Liver (tissue), 9 donors: ENCODE data around the gene FAT2. TPM values are rescaled to one million over a fixed set of nuclear protein-coding genes. Genes with fewer than 3 reads are reported as not detected.

ENCODE experiments used
- DNase-seq: peaks from one replicate; pipeline ENCODE4 v3.0.0-alpha.2; 2017; ENCODE audit warnings: low spot score
- H3K27ac ChIP-seq, 2 donors: one replicate each; pipeline ENCODE4 v1.7.0; 2013; ENCODE audit warnings: inconsistent platforms in 2 of 2, low read length in 2 of 2, control low read depth in 1 of 2, low read depth in 1 of 2, mild to moderate bottlenecking in 1 of 2
- H3K27me3 ChIP-seq, 4 donors: one replicate each; pipeline versions ENCODE4 v1.6.1 to v1.7.0; 2013; ENCODE audit warnings: low read length in 3 of 4, inconsistent platforms in 1 of 4, mild to moderate bottlenecking in 1 of 4, moderate library complexity in 1 of 4; ENCODE audit not compliant: control insufficient read depth in 4 of 4, insufficient read depth in 4 of 4
- H3K36me3 ChIP-seq, 4 donors: one replicate each; pipeline versions ENCODE4 v1.6.1 to v1.7.0; 2013; ENCODE audit warnings: low read length in 3 of 4, mild to moderate bottlenecking in 3 of 4, low read depth in 1 of 4, moderate library complexity in 1 of 4; ENCODE audit not compliant: control insufficient read depth in 4 of 4, insufficient read depth in 3 of 4
- H3K4me1 ChIP-seq, 4 donors: one replicate each; pipeline versions ENCODE4 v1.6.1 to v1.7.0; 2013; ENCODE audit warnings: low read length in 3 of 4, mild to moderate bottlenecking in 3 of 4, moderate library complexity in 1 of 4; ENCODE audit not compliant: control insufficient read depth in 4 of 4, insufficient read depth in 4 of 4
- H3K4me3 ChIP-seq, 3 donors: one replicate each; pipeline versions ENCODE4 v1.6.1 to v1.7.0; 2013; ENCODE audit warnings: low read length in 3 of 3, control low read depth in 1 of 3, low read depth in 1 of 3, mild to moderate bottlenecking in 1 of 3
- H3K9ac ChIP-seq, 2 donors: one replicate each; pipeline ENCODE4 v1.7.0; 2013; ENCODE audit warnings: low read length in 2 of 2, mild to moderate bottlenecking in 2 of 2, moderate library complexity in 2 of 2, control low read depth in 1 of 2, low read depth in 1 of 2
- H3K9me3 ChIP-seq, 4 donors: one replicate each; pipeline versions ENCODE4 v1.6.1 to v1.7.0; 2013; ENCODE audit warnings: low read length in 3 of 4; ENCODE audit not compliant: control insufficient read depth in 4 of 4
- ATF3 ChIP-seq: IDR thresholded peaks from 2 replicates; pipeline ENCODE4 v1.6.1; 2016; ENCODE audit warnings: antibody characterized with exemption
- CTCF ChIP-seq: fragments of 150-350 bp; IDR thresholded peaks from 2 replicates; pipeline ENCODE4 v1.5.1; 2017; ENCODE audit warnings: improper control_type of control experiment, low read depth, low read length; ENCODE audit not compliant: missing input control
- EGR1 ChIP-seq, 2 donors: IDR thresholded peaks; 2 replicates each; pipeline ENCODE4 v1.6.1; 2016 to 2018; ENCODE audit warnings: antibody characterized with exemption in 2 of 2, low read depth in 2 of 2
- FOXA2 ChIP-seq: IDR thresholded peaks from 2 replicates; pipeline ENCODE4 v1.6.1; 2016; ENCODE audit warnings: antibody characterized with exemption
- HNF4A ChIP-seq, 2 donors: conservative IDR thresholded peaks; 2 replicates each; pipeline ENCODE4 v1.6.1; 2016; ENCODE audit warnings: antibody characterized with exemption in 2 of 2, mild to moderate bottlenecking in 2 of 2
- JUND ChIP-seq, 2 donors: IDR thresholded peaks; 2 replicates each; pipeline ENCODE4 v1.6.1; 2016; ENCODE audit warnings: antibody characterized with exemption in 2 of 2
- NR2F2 ChIP-seq: IDR thresholded peaks from 2 replicates; pipeline ENCODE4 v1.6.1; 2016; ENCODE audit warnings: antibody characterized with exemption
- RAD21 ChIP-seq, 2 donors: IDR thresholded peaks; 2 replicates each; pipeline ENCODE4 v1.6.1; 2016; ENCODE audit warnings: antibody characterized with exemption in 2 of 2, mild to moderate bottlenecking in 2 of 2
- REST ChIP-seq: IDR thresholded peaks from 2 replicates; pipeline ENCODE4 v1.6.1; 2016; ENCODE audit warnings: antibody characterized with exemption, mild to moderate bottlenecking
- RXRA ChIP-seq, 2 donors: IDR thresholded peaks; 2 replicates each; pipeline ENCODE4 v1.6.1; 2017 to 2018; ENCODE audit warnings: antibody characterized with exemption in 2 of 2, mild to moderate bottlenecking in 1 of 2
- SP1 ChIP-seq: IDR thresholded peaks from 2 replicates; pipeline ENCODE4 v1.6.1; 2018; ENCODE audit warnings: antibody characterized with exemption, mild to moderate bottlenecking
- TAF1 ChIP-seq: conservative IDR thresholded peaks from 2 replicates; pipeline ENCODE4 v1.6.1; 2016; ENCODE audit warnings: antibody characterized with exemption, mild to moderate bottlenecking
- WGBS: extraction: QIAGEN DNeasy Blood & Tissue Kit; methylation state at CpG from one replicate; pipeline ENCODE4 v1.1.7; 2013; 5-methylcytosine and 5-hydroxymethylcytosine counted together
- polyA plus RNA-seq, 2 donors: library from polyadenylated mRNA; stranded (reverse) in 1 of 2; unstranded in 1 of 2; fragments of 200-250 nt in 1 of 2; fragments of >200 nt in 1 of 2; fragmentation: Nextera tagmentation in 1 of 2; extraction: Ambion mirVana in 1 of 2; gene quantifications; one replicate each; pipeline versions ENCODE4 v1.2.1 to v1.2.3, GENCODE V29; 2013 to 2015
- total RNA-seq, 2 donors: library from RNA; depleted of rRNA; stranded (reverse); fragments of >200 nt; gene quantifications; one replicate each; pipeline ENCODE4 v1.2.3, GENCODE V29; 2014
- donor health status: healthy.
- donor health status: healthy.
- donor health status: healthy.
- donor health status: healthy.
- donor health status: healthy.

FAT2 gene
- total and polyA plus RNA-seq, 4 donors = under 0.01 to 0.07 TPM; not detected in 2

- no peaks in the 10 kb centered on the region for H3K4me1 ChIP-seq
- H3K27ac ChIP-seq = no peak overlapping the region
- peaks cover 0 to 5% (median 0%) of the 10 kb centered on the region in 4 donors for H3K27me3 ChIP-seq
- no peak for DNase-seq
- H3K9ac ChIP-seq = no peak overlapping the region
- TF ChIP-seq CTCF (no peak), FOXA2 (no peak), HNF4A (conservative IDR thresholded peaks at IDR 0.05) (no peak), REST (no peak), NR2F2 (no peak), ATF3 (no peak), RXRA (IDR thresholded peaks at IDR 0.05) (no peak), RAD21 (IDR thresholded peaks at IDR 0.05) (no peak)
- no peaks in the 10 kb centered on the region for H3K36me3 ChIP-seq
- no peaks in the 10 kb centered on the region for H3K9me3 ChIP-seq
- WGBS = 89% methylated on average over 3 of the region's 3 CpGs
- H3K4me3 ChIP-seq = no peak overlapping the region
Measured at GRCh38 chr5:151600069-151600665, 9.0 kb upstream of the FAT2 start.

GRCh38 chr5:151598984-151599383, 7.9 kb upstream of the FAT2 start:
- no peak for TF ChIP-seq ATF3
- TF ChIP-seq FOXA2 = no peak
- no peaks in the 10 kb centered on the region for H3K9me3 ChIP-seq
- no peak overlapping the region for H3K9ac ChIP-seq
- H3K4me3 ChIP-seq = no peak overlapping the region
- H3K36me3 ChIP-seq = no peaks in the 10 kb centered on the region
- 63% methylated on average over 2 of the region's 2 CpGs for WGBS
- no peaks in the 10 kb centered on the region for H3K4me1 ChIP-seq
- peaks cover 0 to 3% (median 0%) of the 10 kb centered on the region in 4 donors for H3K27me3 ChIP-seq
- no peak for DNase-seq
- no peak overlapping the region for H3K27ac ChIP-seq

- TF ChIP-seq TAF1 (no peak), RAD21 (IDR thresholded peaks at IDR 0.05) (no peak), JUND (IDR thresholded peaks at IDR 0.05) (no peak), EGR1 (IDR thresholded peaks at IDR 0.05; ENCODE audit: low read depth in 2 of 2) (no peak), SP1 (no peak)
- no peak for DNase-seq
- no peaks in the 10 kb centered on the region for H3K4me1 ChIP-seq
- WGBS = 76% methylated on average over 1 of the region's 1 CpG
- H3K36me3 ChIP-seq = no peaks in the 10 kb centered on the region
- no peak overlapping the region for H3K4me3 ChIP-seq
- H3K27ac ChIP-seq = no peak overlapping the region
- H3K27me3 ChIP-seq = peaks cover 0 to 3% (median 0%) of the 10 kb centered on the region in 4 donors
- no peaks in the 10 kb centered on the region for H3K9me3 ChIP-seq
- H3K9ac ChIP-seq = no peak overlapping the region
Measured at GRCh38 chr5:151598549-151598948, 7.4 kb upstream of the FAT2 start.
